Measurements from ENCODE around the gene GLE1.

GLE1 gene
- 39.8 to 90.8 (median 71.3) reads per million in 18 experiments for total RNA-seq

DNA sequence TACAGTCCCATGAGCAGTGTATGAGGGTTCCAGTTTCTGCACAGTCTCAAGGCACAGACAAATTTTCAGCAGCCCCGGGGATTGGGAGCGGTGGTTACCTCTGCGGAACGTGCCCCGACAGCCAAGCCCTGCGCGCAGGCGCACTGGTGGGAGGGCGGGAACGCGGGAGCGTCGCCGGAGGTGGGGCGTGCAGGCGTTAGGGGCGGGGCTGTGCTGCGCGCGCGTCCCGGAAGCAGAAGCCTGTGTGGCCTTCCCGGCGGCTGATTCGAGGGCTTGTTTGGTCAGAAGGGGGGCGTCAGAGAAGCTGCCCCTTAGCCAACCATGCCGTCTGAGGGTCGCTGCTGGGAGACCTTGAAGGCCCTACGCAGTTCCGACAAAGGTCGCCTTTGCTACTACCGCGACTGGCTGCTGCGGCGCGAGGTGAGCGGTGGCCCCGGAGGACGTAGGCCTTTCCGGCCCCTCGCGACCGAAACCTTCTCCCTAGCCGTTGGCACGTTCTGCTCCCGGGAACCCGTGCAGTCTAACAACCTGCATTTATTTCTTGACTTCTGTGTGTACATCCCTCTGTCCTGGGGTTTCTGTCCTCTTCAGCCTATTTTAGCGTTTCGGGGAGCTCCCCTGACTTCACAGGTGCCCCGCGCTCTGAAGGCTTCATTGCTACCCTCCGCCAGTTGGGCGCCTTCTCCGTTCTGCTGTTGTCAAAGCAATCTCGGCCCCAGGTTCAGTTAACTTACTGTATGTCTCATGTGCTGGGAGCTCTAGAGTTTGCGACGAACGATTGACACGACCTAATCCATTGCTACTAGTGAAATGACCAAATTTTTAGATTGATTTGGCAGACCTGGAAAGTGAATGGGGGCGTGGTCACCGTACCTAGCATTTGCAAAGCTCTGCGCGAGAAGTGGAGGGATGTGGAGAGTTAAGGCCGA, at the start of gene GLE1:
Gene GLE1, plus strand, starts transcription at position 235 of the 929 bp plus-strand sequence. Its CDS starts 87 bp downstream, at position 322.
- DNase-seq, result peak; percentile 93 to 95

DNA sequence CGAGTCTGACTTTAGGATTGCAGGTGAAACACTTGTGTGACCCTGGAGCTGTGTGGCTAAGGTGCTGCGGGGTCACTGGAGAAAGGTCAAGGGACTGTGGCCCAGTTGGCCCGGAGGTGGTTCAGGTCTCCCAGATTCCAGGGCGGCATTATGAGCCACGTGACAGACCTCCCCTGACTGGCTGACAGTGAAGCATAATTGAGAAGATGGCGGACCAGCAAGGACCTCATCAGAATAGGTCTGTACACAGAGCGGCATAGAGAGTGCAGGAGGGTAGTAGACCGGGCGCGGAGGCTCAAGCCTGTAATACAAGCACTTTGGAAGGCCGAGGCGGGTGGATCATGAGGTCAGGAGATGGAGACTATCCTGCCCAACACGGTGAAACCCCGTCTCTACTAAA, 49.5 kb upstream of the GLE1 start:
- DNase-seq, result no peak

- peak; percentile 96 for DNase-seq
Observed at GRCh38 chr9:128455849-128456612, 48.5 kb upstream of the GLE1 start, which contains the start of gene ODF2. TSS of gene ODF2 (plus strand) at chr9:128456006. CDS start at chr9:128456092, 86 bp downstream.

- peak; percentile 66 to 67 for DNase-seq
Observed at GRCh38 chr9:128456613-128457061, 47.9 kb upstream of the GLE1 start.

- no peak for DNase-seq
Observed at GRCh38 chr9:128457207-128457606, 47.3 kb upstream of the GLE1 start.

DNA sequence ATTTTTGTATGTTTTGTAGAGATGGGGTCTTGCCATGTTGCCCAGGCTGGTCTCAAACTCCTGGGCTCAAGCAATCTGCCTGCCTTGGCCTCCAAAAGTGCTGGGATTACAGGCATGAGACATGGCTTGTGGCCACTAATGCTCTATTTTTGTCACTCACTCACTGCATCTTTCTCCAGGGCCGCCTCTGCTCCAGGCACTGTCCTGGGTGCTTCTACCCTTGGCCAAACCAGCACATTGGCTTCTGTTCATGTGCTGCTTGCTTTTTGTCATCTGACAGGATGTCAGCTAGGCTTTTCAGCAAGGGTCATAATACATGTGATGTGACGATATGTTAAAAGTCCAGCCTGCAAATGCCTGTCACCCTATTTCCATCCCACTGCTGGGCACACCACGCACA, 45.5 kb upstream of the GLE1 start:
- no peak for DNase-seq

DNA sequence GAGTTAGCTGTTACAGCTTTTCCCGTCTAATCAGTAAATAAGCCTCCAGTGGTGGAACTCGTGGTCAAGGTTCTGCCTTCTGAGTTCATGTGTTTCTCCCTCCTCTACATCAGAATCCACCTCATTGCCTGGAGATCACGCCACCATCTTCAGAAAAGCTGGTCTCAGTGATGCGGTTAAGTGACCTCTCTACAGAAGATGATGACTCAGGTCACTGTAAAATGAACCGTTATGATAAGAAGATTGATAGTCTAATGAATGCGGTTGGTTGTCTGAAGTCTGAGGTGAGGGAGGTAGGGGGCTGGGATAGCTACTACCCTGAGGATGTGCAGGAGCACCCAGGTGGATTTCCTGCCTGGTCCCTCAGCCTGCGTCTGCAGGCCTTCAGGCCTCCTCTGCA, 35.4 kb upstream of the GLE1 start:
- DNase-seq, result no peak

DNA sequence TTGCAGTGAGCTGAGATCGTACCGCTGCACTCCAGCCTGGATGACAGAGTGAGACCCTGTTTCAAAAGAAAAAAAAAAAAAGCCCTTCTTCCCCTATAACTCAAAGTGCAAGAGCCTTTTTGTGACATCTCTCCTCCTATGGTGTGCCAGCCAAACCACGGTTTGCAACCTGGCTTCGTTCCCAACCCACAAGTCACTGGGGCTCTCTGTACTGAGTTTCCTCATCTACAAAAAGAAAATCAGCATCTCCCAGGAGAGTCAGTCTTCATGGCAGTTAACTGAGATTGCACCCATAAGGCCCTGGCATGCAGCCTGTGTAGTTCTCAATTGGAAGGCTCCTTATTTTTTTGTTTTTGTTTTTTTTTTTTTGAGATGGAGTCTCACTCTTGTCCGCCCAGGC, 34.0 kb upstream of the GLE1 start:
- DNase-seq, result peak in 1 of 2 donors; percentile 38

DNA sequence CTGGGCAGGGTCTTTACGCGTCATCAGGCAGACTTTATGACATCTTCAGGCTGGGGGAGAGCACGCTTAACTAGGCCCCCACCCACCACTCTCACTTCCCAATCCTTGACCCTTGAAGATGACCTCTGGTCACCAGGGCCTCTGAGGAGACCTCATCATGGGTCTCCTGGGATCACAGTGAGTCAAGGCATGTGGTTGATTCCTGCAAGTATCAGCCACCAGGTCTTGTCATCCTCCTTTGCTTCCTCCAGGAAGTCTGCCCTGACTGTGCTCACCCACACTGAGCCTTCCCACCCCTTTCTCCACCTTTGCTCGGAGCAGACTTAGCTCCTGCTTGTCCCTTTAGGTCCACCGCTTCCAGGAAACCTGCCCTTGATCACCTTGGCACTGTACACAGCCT, 31.4 kb upstream of the GLE1 start:
- DNase-seq, result peak; percentile 32 to 72

DNA sequence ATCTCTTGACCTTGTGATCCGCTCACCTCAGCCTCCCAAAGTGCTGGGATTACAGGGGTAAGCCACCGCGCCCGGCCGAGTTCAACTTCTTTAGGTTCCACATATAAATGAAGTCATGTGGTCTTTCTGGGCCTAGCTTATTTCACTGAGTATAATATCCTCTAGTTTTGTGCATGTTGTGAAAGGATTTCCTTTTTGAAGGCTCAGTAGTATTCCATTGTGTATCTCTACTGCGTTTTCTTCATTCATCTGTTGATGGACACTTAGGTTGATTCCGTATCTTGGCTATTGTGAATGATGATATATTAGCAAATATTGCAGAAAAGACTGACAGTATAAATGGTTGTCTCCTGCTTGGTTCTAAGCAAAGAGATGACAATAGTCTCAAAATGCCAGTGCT, 28.7 kb upstream of the GLE1 start:
- no peak for DNase-seq

- DNase-seq, result no peak
Observed at GRCh38 chr9:128479262-128479661, 25.3 kb upstream of the GLE1 start.

DNA sequence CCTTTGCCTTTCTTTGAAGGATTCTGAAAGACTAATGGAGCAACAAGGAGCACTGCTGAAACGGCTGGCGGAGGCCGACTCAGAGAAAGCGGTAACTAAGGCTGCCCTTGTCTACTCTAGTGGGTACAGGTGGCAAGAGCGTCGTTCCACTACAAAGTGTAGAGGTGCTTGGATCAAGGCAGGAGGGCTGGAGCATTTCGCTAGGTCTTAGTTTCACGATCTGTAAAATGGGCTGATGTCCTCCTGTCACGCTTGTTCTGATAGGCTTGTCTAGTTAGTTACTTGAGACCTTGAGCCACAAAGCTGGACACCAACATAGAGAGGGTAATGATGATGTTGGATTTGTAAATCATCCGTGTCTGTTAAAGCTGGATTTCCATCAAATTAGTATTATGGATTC, 23.0 kb upstream of the GLE1 start:
- DNase-seq, result no peak

DNA sequence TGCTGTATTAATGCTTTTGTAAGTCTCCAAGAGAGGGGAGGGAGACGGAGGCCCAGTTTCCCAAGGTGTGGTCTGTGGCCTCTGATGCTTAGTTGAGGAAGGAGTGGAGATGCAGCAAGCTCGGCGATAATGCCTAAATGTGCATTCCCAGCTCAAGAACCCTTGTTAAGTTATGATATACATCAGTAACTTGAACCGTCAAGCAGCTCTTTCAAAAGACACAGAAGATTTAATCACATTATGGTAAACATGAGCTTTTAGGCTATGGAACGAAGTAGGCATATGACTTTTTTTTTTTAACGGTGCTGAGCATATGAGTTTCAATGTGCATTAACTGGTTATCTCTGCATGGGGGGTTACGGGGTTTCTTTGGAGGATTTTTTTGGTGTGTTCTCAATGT, 22.3 kb upstream of the GLE1 start:
- no peak for DNase-seq

DNA sequence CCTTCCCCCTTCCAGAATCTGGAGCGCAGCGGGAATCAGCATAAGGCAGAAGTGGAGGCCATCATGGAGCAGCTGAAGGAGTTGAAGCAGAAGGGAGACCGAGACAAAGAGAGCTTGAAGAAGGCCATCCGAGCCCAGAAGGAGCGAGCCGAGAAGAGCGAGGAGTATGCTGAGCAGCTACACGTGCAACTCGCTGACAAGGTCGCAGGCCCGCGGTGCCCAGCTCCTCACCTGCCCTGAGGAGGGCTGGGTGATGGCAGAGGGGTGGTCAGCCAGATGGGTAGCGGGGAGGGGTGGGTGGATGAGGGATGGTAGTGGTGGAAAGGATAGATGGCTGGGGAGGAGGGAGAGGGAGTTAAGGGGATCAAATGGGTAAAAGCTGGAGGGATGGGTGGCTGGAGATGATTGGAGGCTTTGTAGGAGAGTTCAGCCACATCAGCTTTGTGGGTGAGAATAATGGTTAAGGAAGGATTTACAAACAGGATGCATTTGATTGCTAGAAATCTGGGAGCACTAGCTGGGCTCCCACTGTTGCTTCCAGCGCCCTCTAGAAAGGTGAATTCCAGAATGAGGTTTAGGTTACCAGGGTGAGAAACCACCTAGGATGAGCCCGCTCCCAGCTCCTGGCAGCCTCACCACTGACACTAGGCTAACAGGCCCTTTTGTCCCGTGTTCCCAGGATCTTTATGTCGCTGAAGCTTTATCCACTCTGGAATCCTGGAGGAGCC, 19.7 kb upstream of the GLE1 start:
- DNase-seq, result no peak

DNA sequence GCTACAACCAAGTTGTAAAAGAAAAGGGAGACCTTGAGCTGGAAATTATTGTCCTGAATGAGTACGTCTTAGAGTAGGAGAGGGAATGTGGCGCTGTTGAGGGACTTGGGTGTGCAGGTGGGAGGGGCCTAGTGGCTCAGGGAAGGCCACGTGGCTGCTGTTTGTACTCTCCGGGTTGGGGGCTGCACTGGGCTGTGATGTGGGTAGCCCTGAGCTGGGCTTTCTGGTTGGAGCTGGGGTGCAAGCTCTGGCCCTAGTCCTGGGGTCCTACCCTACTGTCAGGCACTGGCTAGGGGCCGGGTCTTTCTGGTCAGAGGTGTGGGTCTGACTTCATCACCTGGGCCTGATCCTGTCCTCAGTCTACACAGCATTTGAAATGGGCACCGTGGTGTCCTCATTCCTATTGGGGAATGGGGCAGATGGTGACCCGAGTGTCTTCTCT, 19.1 kb upstream of the GLE1 start:
- DNase-seq, result no peak

DNA sequence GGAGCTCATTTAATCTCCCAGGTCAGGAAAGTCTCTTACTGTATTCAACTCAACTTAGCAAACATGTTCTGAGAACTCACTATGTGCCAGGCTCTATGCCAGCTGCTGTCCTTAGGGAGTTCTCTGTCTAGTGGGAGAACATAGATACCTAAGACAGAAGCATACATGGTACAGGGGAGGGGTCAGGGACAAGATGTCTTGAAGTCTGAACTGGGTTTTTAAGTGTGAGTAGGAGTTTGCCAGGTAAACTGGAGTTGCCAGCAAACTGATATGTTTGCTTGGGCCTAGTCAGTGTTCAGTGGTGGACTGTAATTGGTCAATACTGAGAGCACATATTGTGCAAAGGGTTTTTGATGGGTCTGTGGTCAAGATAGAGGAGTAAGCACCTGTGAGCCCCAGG, 18.3 kb upstream of the GLE1 start:
- DNase-seq, result no peak

- no peak for DNase-seq
Observed at GRCh38 chr9:128493424-128493823, 11.1 kb upstream of the GLE1 start.

DNA sequence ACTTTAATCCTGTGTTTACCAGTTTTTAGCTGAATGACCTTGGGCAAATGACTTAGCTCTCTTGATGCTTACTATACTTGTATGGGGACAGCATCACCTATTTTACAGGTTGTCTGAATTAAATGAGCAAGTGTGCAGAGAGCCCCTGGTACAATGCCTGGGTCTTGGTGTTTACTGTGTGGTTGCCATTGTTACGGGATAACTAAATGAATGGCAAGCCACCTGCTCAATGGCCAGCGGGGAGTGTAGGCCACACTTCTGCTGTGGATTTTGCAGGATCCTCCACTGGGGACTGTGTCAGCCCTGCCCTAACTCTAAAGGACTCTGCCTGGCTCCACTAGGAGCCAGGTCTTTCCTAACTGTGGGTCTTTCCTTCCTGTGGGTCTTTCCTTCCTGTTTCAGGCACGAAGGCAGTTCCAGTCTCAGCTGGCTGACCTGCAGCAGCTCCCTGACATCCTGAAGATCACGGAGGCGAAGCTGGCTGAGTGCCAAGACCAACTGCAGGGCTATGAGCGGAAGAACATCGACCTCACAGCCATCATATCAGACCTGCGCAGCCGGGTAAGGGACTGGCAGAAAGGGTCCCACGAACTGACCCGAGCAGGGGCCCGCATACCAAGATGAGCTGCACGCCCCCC, 10.3 kb upstream of the GLE1 start:
- DNase-seq, result peak; percentile 57 to 77

DNA sequence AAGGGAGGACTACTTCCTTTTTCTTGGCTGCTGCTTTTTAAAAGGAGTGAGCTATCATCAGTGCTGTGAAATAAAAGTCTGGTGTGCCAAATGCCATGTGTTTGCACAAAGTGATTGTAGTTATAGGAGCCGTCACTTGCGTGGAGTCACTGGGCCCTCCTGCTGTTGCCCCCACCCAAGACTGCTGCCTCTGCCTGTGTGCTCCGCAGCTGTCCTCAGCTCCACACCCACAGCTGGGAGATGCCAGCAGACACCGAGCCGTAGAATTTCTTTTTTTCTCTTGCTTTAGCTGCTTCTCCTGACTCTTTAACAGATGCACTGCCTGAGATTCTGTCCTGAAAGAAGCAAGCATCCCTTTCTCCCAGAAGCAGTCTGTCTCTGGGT, 9.8 kb upstream of the GLE1 start:
- DNase-seq, result no peak

DNA sequence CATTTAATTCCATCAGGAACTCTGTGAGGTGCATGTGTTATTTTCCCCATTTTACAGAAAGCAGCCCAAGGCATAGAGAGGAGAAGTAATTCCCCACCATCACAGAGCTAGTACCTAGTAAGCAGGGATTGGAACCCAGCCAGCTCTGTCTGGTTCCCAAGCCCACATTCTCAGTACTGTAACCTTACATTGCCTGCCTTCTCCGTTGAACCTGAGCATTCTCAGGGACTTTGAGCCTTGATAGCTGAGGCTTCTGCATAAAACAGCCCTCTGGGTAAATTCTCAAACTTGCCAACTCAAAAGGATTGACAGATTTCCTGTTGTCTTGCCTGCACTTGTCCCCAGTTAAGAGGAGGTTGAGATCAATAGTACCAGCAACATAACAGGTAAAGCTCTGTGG, 9.2 kb upstream of the GLE1 start:
- DNase-seq, result no peak

- no peak for DNase-seq
Observed at GRCh38 chr9:128495804-128496417, 8.6 kb upstream of the GLE1 start.
